Activated gamma-delta T cell (primary cell): ENCODE measurements around the gene EVI5.
"Not testable (repeated sequence)": the region's sequence is repeated elsewhere in the genome, so short reads cannot be mapped to it uniquely, and the experiment has no call there.

ENCODE experiments used
- DNase-seq: peaks from one replicate; lab custom pipeline; 2025; lab: John Stamatoyannopoulos, UW

EVI5 gene

GRCh38 chr1:92575123-92575522 lies 209.8 kb downstream of the EVI5 start:
- DNase-seq, result no peak

DNA sequence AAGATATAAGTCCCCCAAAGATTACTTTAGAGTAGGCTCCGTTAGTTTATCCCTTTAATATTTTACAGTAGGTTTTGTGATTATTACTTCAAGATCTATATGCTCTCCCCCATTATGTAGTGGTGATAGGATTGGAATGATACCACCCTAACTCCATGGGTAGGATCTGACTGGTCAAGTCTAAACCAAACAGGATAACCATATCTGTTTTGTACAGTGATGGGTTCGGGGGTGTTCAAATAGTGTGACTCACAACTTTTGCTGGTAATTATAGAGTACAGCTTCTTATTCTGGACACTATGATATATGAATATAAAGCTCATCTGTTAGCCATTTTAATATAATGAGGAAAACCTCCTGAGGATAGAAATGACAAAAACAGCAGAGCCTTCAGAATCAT lies 212.4 kb downstream of the EVI5 start:
- DNase-seq, result no peak

GRCh38 chr1:92571578-92571977 lies 213.3 kb downstream of the EVI5 start:
- no peak for DNase-seq

DNA sequence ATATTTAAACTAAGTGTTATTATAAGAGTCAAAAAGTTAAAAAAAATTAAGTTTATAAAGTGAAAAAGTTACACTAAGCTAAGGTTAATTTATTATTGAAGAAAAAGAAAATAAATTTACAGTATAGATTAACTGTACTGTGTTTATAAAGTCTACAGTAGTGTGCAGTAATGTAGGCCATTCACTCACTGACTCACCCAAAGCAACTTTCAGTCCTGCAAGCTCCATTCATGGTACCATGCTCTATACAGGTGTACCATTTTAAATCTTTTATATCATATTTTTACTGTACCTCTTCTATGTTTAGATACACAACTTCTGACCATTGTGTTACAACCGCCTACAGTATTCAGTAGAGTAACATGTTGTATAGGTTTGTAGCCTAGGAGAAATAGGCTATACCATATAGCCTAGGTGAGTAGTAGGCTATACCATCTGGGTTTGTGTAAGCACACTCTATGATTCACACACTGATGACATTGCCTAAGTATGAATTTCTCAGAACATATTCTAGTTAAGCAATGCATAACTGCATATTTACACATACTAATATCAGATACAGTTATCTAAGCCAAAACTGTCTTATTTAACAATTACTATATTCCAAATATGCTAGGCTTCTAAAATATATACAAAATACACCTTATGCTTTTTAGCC lies 217.6 kb downstream of the EVI5 start:
- no peak for DNase-seq

DNA sequence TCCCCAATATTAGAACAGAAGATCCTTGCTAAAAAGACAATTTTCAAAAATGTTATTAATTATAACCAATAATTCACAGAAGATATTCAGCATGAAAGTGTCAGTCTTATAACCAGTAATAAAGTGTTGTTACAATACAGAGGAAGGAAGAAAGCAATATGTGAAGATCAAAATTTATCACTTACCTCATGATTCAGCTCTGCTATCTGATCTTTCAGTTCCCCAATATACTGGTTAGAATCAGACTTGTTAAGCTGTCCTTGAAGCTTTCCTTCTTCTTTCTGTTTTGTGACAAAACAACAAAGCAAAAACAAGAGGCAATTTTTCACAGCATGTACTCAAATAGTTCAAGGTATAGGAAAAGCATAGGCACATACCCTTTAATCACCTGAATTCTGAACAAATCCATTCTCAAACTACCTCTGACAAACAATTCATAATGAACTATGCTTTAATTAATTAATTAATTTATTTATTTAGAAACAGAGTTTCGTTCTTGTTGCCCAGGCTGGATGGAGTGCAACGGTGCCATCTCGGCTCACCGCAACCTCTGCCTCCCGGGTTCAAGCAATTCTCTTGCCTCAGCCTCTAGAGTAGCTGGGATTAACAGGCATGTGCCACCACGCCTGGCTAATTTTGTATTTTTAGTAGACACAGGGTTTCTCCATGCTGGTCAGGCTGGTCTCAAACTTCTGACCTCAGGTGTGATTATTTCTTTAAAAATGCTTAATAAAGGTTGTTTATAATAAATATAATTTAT lies 221.3 kb downstream of the EVI5 start:
- no peak for DNase-seq

DNA sequence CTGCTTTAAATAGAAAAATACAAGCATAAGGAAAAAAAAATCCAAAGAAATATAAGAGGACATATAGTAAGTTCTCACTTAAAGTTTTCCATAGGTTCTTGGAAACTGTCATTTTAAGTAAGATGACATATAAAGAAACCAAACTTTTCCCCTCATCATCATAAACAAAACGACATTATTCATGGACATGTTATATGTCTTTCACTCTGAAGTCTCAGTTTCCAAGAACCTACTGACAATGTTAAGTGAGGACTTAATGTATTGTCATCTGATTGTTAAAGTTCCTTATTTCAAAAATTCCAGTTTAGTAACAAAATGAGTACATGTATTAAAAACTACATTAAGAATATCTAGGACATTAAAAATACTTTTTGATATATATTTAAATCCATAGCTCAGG lies 228.6 kb downstream of the EVI5 start:
- no peak for DNase-seq

DNA sequence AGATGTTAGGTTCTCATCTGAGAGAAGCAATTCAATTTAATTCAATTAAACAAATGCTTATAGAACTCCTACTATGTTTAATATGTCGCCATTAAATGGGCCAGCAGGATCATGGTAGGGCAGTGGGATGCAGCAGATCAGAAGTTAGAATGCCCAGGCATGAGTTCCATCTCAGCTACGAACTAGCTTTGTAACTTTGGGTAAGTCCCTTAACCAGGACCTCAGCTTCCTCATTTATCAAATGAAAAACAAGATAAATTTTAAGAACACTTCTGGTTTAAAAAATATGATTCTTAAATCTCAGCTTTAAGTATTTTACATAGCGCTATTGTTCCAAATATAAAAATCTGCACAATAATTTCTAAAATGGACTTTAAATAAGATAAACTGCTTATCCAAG lies 230.7 kb downstream of the EVI5 start:
- no peak for DNase-seq

DNA sequence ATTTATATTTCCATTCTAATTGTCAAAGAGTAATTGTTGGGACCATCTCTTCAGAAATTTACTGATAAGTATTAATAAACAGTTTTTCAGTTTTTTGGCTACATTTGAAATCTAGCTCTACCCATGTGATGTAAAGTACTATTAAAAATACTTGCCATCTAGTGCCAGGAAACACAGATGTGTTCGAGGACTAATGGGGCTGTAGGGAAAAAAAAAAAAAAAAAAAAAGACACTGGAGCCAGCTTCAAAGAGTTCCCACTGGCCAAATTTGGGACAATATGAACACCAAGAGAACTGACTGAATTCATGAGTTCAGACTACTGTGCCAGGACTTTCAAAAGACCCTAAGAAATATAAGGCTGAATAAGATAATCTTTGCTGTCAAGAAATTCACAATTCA lies 233.0 kb downstream of the EVI5 start:
- no peak for DNase-seq

GRCh38 chr1:92544756-92545165 lies 240.1 kb downstream of the EVI5 start:
- no peak for DNase-seq

- no peak for DNase-seq
These were observed 241.5 kb downstream of the EVI5 start for GRCh38 chr1:92543131-92544055.

DNA sequence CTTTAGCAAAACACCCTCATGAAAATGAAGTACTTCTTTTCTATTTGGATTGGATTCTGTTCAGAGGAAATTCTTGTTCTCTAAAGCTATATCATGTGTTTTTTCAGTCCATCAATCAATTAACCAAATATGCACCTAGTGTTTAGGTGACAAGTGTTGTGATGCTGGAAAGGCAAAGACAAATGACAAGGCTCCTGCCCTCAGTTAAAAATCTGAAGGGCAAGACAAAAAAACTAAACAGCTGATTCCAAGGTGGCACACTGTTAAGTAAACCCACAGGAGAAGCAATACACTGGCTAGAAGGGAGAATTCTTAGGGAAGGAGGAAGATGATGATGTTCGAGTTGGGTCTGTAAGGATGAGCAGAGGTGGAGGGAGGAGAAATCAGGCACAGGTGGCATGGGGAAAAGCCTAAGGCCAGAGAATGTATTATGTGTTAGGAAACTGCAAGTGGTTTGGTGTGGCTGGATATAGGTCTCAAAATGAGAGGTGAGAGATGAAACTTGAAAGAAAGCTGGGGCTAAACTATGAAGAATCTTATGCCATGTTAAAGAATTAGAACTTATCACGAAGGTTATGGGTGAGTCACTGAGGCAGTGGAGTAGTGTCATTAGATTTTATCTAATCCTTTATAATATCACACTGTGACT lies 246.4 kb downstream of the EVI5 start:
- no peak for DNase-seq

GRCh38 chr1:92538048-92538412 lies 246.9 kb downstream of the EVI5 start:
- DNase-seq, result no peak

- DNase-seq, result no peak
These were observed 247.7 kb downstream of the EVI5 start for GRCh38 chr1:92536980-92537884.

GRCh38 chr1:92536211-92536979 lies 248.5 kb downstream of the EVI5 start:
- no peak for DNase-seq

DNA sequence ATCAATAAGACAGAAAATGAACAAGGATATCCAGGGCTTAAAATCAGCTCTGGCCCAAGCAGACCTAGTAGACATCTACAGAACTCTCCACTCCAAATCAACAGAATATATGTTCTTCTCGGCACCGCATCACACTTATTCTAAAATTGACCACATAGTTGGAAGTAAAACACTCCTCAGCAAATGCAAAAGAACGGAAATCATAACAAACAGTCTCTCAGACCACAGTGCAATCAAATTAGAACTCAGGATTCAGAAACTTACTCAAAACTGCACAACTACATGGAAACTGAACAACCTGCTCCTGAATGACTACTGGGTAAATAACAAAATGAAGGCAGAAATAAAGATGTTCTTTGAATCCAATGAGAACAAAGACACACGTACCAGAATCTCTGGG lies 252.5 kb downstream of the EVI5 start:
- DNase-seq, result not testable (repeated sequence)

DNA sequence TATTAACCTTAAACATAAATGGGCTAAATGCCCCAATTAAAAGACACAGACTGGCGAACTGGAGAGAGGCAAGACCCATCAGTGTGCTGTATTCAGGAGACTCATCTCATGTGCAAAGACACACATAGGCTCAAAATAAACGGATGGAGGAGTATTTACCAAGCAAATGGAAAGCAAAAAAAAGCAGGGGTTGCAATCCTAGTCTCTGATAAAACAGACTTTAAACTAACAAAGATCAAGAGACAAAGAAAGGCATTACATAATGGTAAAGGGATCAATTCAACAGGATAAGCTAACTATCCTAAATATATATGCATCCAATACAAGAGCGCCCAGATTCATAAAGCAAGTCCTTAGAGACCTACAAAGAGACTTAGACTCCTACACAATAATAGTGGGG lies 253.0 kb downstream of the EVI5 start:
- not testable (repeated sequence) for DNase-seq

GRCh38 chr1:92527670-92528069 lies 257.2 kb downstream of the EVI5 start:
- DNase-seq, result no peak

GRCh38 chr1:92524944-92525590 lies 259.8 kb downstream of the EVI5 start:
- not testable (repeated sequence) for DNase-seq

- no peak for DNase-seq
These were observed 265.9 kb downstream of the EVI5 start for GRCh38 chr1:92519043-92519442.

- DNase-seq, result no peak
These were observed 268.3 kb downstream of the EVI5 start for GRCh38 chr1:92516574-92516973.
